ENCODE results near the gene ARPP19. TPM values are rescaled to one million over a fixed set of nuclear protein-coding genes. Genes with fewer than 3 reads are reported as not detected.

ARPP19 gene
- total and polyA plus RNA-seq, 2 of the 4 experiments (the other 2 are of a cell fraction) = 33.4 to 65.2 TPM

DNA sequence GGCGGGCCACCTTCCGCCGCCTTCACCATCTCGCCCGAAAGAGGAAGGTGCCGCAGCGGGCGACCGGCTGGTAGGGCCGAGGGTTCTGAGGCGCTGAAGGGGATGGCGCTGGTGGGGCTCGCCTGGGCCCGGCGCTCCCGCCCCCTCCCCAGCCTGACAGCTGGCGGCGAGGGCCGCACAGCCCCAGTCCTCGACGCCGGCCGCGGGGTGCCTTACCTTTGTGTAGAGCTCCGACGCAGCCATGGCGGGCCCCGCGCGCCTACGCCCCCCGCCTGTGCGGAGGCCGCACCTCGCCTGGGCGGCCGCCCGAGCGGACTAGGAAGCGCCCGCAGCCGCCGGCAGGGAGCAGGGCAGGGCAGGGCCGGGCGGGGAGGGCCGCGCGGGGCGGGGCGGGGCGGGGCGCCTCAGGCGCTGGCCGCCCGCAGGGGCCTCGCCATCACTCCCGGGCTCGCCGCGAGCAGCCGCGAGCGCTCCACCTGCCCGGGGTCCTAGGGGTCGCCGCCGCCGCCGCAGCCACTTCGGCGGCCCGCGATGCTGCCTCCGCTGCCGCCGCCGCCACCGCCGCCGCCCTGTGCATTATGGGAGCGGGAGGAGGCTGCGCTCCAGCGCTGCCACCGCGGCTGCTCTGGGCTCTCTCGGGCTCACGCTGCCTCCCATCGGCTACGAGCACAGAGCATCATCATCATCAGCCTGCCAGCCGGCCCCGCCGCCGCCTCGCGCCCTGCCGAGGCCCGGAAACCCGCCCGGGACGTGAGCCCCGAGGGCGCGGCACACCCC, 40.1 kb downstream of the ARPP19 start, which contains the start of gene MYO5A:
Gene MYO5A, minus strand, starts transcription at position 317 of the 777 bp plus-strand sequence. Its CDS starts 74 bp downstream, at position 243.
- peak within 1 kb of the TSS; percentile 86 for H3K4me2 ChIP-seq (ENCODE audit: low read depth, low read length)
- ATAC-seq (ENCODE audit: low read depth) (peak; percentile 94), DNase-seq (peak; percentile 71)
- peak within 1 kb of the TSS; percentile 55 for H3K23ac ChIP-seq (ENCODE audit: low read depth, low read length)
- H2BK15ac ChIP-seq (ENCODE audit: low read depth, low read length) = no peak within 1 kb of the TSS
- POLR2A ChIA-PET (ENCODE audit: unreplicated experiment) = interaction anchor here (0.6 kb wide), 1 partner anchor 384 kb away, joined by 3 read pairs; no protein-coding TSS in a partner anchor
- H3K9me1 ChIP-seq (ENCODE audit: insufficient read depth, low read length) = peaks cover 5% of the 10 kb centered on the region
- H2BK120ac ChIP-seq (ENCODE audit: low read depth, low read length) = peak within 1 kb of the TSS; percentile 77
- peak within 1 kb of the TSS; percentile 69 for H3K9ac ChIP-seq (ENCODE audit: low read depth, low read length)
- H4K20me1 ChIP-seq (ENCODE audit: insufficient read depth, low read length) = peaks cover 6% of the 10 kb centered on the region; the same call in 1 of the 2 replicates
- intact Hi-C loops (cut with micrococcal nuclease) = loop anchor here (2.0 to 5.0 kb wide), 5 partner anchors 40 to 272 kb away; partner anchors contain the start of genes ARPP19 and ATOSA
- no peak within 1 kb of the TSS; the same call in 1 of the 2 replicates for H3K18ac ChIP-seq (ENCODE audit: low read depth, low read length)
- H2AK5ac ChIP-seq (ENCODE audit: low read depth, low read length) = no peak within 1 kb of the TSS
- H3K14ac ChIP-seq (replicated peaks; ENCODE audit: low read depth, low read length) = peak within 1 kb of the TSS; percentile 48
- CTCF ChIA-PET = no interaction called here
- peak within 1 kb of the TSS; percentile 93 for H2AFZ ChIP-seq (replicated peaks; ENCODE audit: low read length, poor library complexity)
- H3K4me1 ChIP-seq (ENCODE audit: control insufficient read depth, insufficient read depth, low read length) = peaks cover 3% of the 10 kb centered on the region; the same call in 1 of the 2 replicates
- in situ Hi-C loops (cut with MboI; ENCODE audit: low sequenced_read_pairs) = no loop called here
- TF ChIP-seq, protein P1, sequence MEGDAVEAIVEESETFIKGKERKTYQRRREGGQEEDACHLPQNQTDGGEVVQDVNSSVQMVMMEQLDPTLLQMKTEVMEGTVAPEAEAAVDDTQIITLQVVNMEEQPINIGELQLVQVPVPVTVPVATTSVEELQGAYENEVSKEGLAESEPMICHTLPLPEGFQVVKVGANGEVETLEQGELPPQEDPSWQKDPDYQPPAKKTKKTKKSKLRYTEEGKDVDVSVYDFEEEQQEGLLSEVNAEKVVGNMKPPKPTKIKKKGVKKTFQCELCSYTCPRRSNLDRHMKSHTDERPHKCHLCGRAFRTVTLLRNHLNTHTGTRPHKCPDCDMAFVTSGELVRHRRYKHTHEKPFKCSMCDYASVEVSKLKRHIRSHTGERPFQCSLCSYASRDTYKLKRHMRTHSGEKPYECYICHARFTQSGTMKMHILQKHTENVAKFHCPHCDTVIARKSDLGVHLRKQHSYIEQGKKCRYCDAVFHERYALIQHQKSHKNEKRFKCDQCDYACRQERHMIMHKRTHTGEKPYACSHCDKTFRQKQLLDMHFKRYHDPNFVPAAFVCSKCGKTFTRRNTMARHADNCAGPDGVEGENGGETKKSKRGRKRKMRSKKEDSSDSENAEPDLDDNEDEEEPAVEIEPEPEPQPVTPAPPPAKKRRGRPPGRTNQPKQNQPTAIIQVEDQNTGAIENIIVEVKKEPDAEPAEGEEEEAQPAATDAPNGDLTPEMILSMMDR (conservative IDR thresholded peaks at IDR 0.05; ENCODE audit: low read depth, low read length) = peak; percentile 27; the same call in 1 of the 2 replicates
- TF ChIP-seq NFE2L2 (IDR thresholded peaks at IDR 0.05; ENCODE audit: low read depth, low read length) = no peak
- TF ChIP-seq MAZ (IDR thresholded peaks at IDR 0.05; ENCODE audit: borderline replicate concordance, low read depth, low read length) = peak; percentile 52; the same call in 1 of the 2 replicates
- TF ChIP-seq BHLHE40 (IDR thresholded peaks at IDR 0.05; ENCODE audit: low read depth, low read length) = no peak
- peak; percentile 40 for TF ChIP-seq RAD21 (IDR thresholded peaks at IDR 0.05; ENCODE audit: low read length)
- TF ChIP-seq POLR2A (IDR thresholded peaks at IDR 0.05; ENCODE audit: low read depth, low read length) = peak; percentile 29; the same call in 1 of the 2 replicates
- no peak for TF ChIP-seq FOS (IDR thresholded peaks at IDR 0.05; ENCODE audit: low read depth, low read length)
- TF ChIP-seq, protein P2, sequence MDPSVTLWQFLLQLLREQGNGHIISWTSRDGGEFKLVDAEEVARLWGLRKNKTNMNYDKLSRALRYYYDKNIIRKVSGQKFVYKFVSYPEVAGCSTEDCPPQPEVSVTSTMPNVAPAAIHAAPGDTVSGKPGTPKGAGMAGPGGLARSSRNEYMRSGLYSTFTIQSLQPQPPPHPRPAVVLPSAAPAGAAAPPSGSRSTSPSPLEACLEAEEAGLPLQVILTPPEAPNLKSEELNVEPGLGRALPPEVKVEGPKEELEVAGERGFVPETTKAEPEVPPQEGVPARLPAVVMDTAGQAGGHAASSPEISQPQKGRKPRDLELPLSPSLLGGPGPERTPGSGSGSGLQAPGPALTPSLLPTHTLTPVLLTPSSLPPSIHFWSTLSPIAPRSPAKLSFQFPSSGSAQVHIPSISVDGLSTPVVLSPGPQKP (IDR thresholded peaks at IDR 0.05; ENCODE audit: borderline replicate concordance, low read depth, low read length) = no peak
- TF ChIP-seq MXI1 (IDR thresholded peaks at IDR 0.05; ENCODE audit: borderline replicate concordance, low read depth, low read length) = peak; percentile 79; the same call in 1 of the 2 replicates
- H2AK9ac ChIP-seq (replicated peaks; ENCODE audit: low read depth, low read length, poor library complexity) = peak within 1 kb of the TSS; percentile 68
- H3K36me3 ChIP-seq (ENCODE audit: control insufficient read depth, insufficient read depth, low read length) = no peaks in the 10 kb centered on the region
- peak within 1 kb of the TSS; percentile 38 for H4K91ac ChIP-seq (ENCODE audit: insufficient read depth, low read depth, low read length)
- H3K56ac ChIP-seq (ENCODE audit: extremely low read depth, insufficient read depth, low read length) = peak within 1 kb of the TSS; percentile 40; the same call in 1 of the 2 replicates
- peak within 1 kb of the TSS; percentile 31 for H3K27ac ChIP-seq (ENCODE audit: insufficient read depth, low read length)
- peak within 1 kb of the TSS; percentile 71 for H3K4ac ChIP-seq (ENCODE audit: low read depth, low read length)
- H3K4me3 ChIP-seq (ENCODE audit: insufficient read depth, low read depth, low read length) = peak within 1 kb of the TSS; percentile 75
- 0 out of 2 replicates have a peak within 1 kb of the TSS, but pooled peaks have one; percentile 28 for H2BK20ac ChIP-seq (ENCODE audit: low read depth, low read length)
- no peaks in the 10 kb centered on the region for H3K9me3 ChIP-seq (ENCODE audit: control insufficient read depth, insufficient read depth, low read length)
- dilution Hi-C loops (cut with HindIII; ENCODE audit: low sequenced_read_pairs, unreplicated experiment) = no loop called here
- H3K27me3 ChIP-seq (ENCODE audit: control insufficient read depth, insufficient read depth, low read length) = peaks cover 8% of the 10 kb centered on the region
- peak within 1 kb of the TSS; percentile 51 for H4K5ac ChIP-seq (ENCODE audit: low read depth, low read length)
- no TSS peak for BruUV-seq (replicated peaks)
- 0% methylated on average over 35 of the region's 103 CpGs; no CpG with 5 or more reads in 1 of the 2 experiments for WGBS, 2 experiments (ENCODE audit: extremely low coverage in 2 of 2, insufficient read length in 1 of 2)
- peaks cover 18 to 25% of the 10 kb centered on the region in 2 experiments for H3K79me1 ChIP-seq (ENCODE audit: low read depth in 1 of 2, low read length in 2 of 2)
- peak within 1 kb of the TSS; percentile 52 for H2BK5ac ChIP-seq (ENCODE audit: low read depth, low read length, poor library complexity, severe bottlenecking)
- peak within 1 kb of the TSS; percentile 57 to 75 for H4K8ac ChIP-seq (ENCODE audit: low read depth in 2 of 2, low read length in 2 of 2)

Data from IMR-90 (cell line).